PC-9 (cell line): Measurements from ENCODE around the gene CLPSL2.

Experiments
- EZH2 ChIP-seq: fragments of 200-600 bp; sonication (generic); IDR thresholded peaks from 2 replicates; pipeline ENCODE4 v1.8.0; 2017; ENCODE audit warnings: antibody characterized with exemption, low read depth
- TF ChIP-seq, protein P1 (sequence below): fragments of 200-600 bp; sonication (generic); conservative IDR thresholded peaks from 2 replicates; pipeline ENCODE4 v1.6.1; 2017; ENCODE audit warnings: mixed run types, antibody characterized with exemption, mild to moderate bottlenecking, moderate library complexity

DNA sequence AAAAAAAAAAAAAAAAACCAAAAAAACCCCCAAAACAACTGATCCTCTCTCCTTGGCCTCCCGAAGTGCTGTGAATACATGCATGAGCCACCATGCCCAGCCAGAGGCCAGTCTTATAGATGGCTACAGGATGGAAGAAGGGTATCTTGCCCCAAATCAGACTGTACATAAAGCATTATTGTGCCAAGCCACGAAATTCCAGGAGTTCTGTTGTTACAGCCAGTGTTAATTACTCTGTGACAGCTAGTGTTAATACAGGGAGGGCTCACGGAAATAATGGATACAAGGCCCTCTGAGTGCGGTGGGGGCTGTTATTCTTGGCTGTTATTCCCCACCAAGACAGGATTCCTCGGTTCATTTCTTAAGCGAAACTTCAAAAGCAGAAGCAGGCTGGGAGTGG is 1.4 kb upstream of the CLPSL2 start:
- TF ChIP-seq, protein P1, sequence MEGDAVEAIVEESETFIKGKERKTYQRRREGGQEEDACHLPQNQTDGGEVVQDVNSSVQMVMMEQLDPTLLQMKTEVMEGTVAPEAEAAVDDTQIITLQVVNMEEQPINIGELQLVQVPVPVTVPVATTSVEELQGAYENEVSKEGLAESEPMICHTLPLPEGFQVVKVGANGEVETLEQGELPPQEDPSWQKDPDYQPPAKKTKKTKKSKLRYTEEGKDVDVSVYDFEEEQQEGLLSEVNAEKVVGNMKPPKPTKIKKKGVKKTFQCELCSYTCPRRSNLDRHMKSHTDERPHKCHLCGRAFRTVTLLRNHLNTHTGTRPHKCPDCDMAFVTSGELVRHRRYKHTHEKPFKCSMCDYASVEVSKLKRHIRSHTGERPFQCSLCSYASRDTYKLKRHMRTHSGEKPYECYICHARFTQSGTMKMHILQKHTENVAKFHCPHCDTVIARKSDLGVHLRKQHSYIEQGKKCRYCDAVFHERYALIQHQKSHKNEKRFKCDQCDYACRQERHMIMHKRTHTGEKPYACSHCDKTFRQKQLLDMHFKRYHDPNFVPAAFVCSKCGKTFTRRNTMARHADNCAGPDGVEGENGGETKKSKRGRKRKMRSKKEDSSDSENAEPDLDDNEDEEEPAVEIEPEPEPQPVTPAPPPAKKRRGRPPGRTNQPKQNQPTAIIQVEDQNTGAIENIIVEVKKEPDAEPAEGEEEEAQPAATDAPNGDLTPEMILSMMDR = no peak
- no peak for TF ChIP-seq EZH2
